Measurements from ENCODE around the gene TFDP1.

- no peak for TF ChIP-seq CTCF (IDR thresholded peaks at IDR 0.05)
- no peak for TF ChIP-seq POLR2A (IDR thresholded peaks at IDR 0.05)
- TF ChIP-seq EP300 (IDR thresholded peaks at IDR 0.05), result no peak
Measured at GRCh38 chr13:113650275-113650674, 65.7 kb downstream of the TFDP1 start.
